Astrocyte of the spinal cord (primary cell): ENCODE measurements around the gene ABLIM2.

Experiments used
- DNase-seq: peaks from one replicate; pipeline ENCODE4 v3.0.0; 2011; ENCODE audit warnings: low read depth, low spot score
- H3K4me3 ChIP-seq: 2 replicates; pipeline ENCODE4 v1.5.1; 2011; ENCODE audit warnings: low read depth, mild to moderate bottlenecking, low read length, moderate library complexity
- CTCF ChIP-seq: IDR thresholded peaks from 2 replicates; pipeline ENCODE4 v1.5.1; 2012; ENCODE audit warnings: low read depth, mild to moderate bottlenecking, low read length, inconsistent platforms
- in situ Hi-C: cut with HindIII; loops from 2 replicates; pipeline ENCODE4 v1.10.0; 2017; ENCODE audit warnings: low sequenced_read_pairs

Gene ABLIM2

GRCh38 chr4:7995866-7996265 lies 162.7 kb downstream of the ABLIM2 start:
- in situ Hi-C loops, result no loop called here
- H3K4me3 ChIP-seq, result no peak overlapping the region
- no peak for TF ChIP-seq CTCF

GRCh38 chr4:7995135-7995534 lies 163.5 kb downstream of the ABLIM2 start:
- no peak for TF ChIP-seq CTCF
- in situ Hi-C loops, result no loop called here
- no peak for DNase-seq

More at GRCh38 chr4:7995866-7996265, 162.7 kb downstream of the ABLIM2 start:
- DNase-seq, result no peak

GRCh38 chr4:7993671-7994070 lies 164.9 kb downstream of the ABLIM2 start:
- TF ChIP-seq CTCF, result no peak
- in situ Hi-C loops, result no loop called here
- H3K4me3 ChIP-seq, result no peak overlapping the region
- DNase-seq, result no peak

More at GRCh38 chr4:7995135-7995534, 163.5 kb downstream of the ABLIM2 start:
- H3K4me3 ChIP-seq, result no peak overlapping the region

GRCh38 chr4:7992846-7993245 lies 165.8 kb downstream of the ABLIM2 start:
- no peak for DNase-seq
- no peak overlapping the region for H3K4me3 ChIP-seq
- in situ Hi-C loops, result no loop called here
- TF ChIP-seq CTCF, result no peak

GRCh38 chr4:7990807-7991459 lies 167.7 kb downstream of the ABLIM2 start:
- no peak overlapping the region for H3K4me3 ChIP-seq
- in situ Hi-C loops, result no loop called here
- TF ChIP-seq CTCF, result no peak
- DNase-seq, result no peak

- H3K4me3 ChIP-seq, result no peak overlapping the region
- no peak for TF ChIP-seq CTCF
- in situ Hi-C loops, result no loop called here
- no peak for DNase-seq
Measured at GRCh38 chr4:7989654-7990053, 169.0 kb downstream of the ABLIM2 start.
